NCI-H82 (cell line): ENCODE data around the gene DLG1.

Source experiments
- DNase-seq: peaks from one replicate; lab custom pipeline; 2025; lab: John Stamatoyannopoulos, UW

Gene DLG1

GRCh38 chr3:196997311-196997710 is 301.1 kb downstream of the DLG1 start:
- DNase-seq = no peak

GRCh38 chr3:196996454-196997265 is 301.8 kb downstream of the DLG1 start:
- no peak for DNase-seq

- peak; percentile 85 for DNase-seq
These were observed 302.6 kb downstream of the DLG1 start for GRCh38 chr3:196995646-196996355.

- DNase-seq = no peak
These were observed 303.4 kb downstream of the DLG1 start for GRCh38 chr3:196995027-196995426.

- DNase-seq = no peak
These were observed 304.4 kb downstream of the DLG1 start for GRCh38 chr3:196994056-196994455.
